NCI-H748 (cell line): ENCODE data around the gene ZNF608.
A peak's percentile ranks its signal among the peaks of the same experiment; 100 is the strongest.

ENCODE experiments used
- DNase-seq: peaks from one replicate; lab custom pipeline; 2025; ENCODE audit not compliant: unreplicated experiment; lab: John Stamatoyannopoulos, UW

The ZNF608 gene

GRCh38 chr5:124738681-124739633 is 7.5 kb downstream of the ZNF608 start:
- peak; percentile 97 for DNase-seq

- no peak for DNase-seq
These were observed 8.8 kb downstream of the ZNF608 start for GRCh38 chr5:124737651-124738050.

GRCh38 chr5:124736805-124737188 is 9.6 kb downstream of the ZNF608 start:
- no peak for DNase-seq

GRCh38 chr5:124736082-124736804 is 10.2 kb downstream of the ZNF608 start:
- no peak for DNase-seq

- DNase-seq, result no peak
These were observed 11.1 kb downstream of the ZNF608 start for GRCh38 chr5:124735169-124735858.

GRCh38 chr5:124734574-124735168 is 11.8 kb downstream of the ZNF608 start:
- no peak for DNase-seq

GRCh38 chr5:124733329-124733650 is 13.1 kb downstream of the ZNF608 start:
- peak; percentile 86 for DNase-seq

- DNase-seq, result peak; percentile 35
These were observed 13.8 kb downstream of the ZNF608 start for GRCh38 chr5:124732428-124733328.

GRCh38 chr5:124730381-124730780 is 16.1 kb downstream of the ZNF608 start:
- no peak for DNase-seq

- DNase-seq, result no peak
These were observed 16.6 kb downstream of the ZNF608 start for GRCh38 chr5:124729720-124730359.

- no peak for DNase-seq
These were observed 17.5 kb downstream of the ZNF608 start for GRCh38 chr5:124728968-124729332.

GRCh38 chr5:124728331-124728967 is 18.0 kb downstream of the ZNF608 start:
- DNase-seq, result no peak

GRCh38 chr5:124726631-124727362 is 19.6 kb downstream of the ZNF608 start:
- DNase-seq, result no peak

GRCh38 chr5:124725622-124726258 is 20.7 kb downstream of the ZNF608 start:
- DNase-seq, result no peak

GRCh38 chr5:124725040-124725434 is 21.4 kb downstream of the ZNF608 start:
- DNase-seq, result no peak

- no peak for DNase-seq
These were observed 21.9 kb downstream of the ZNF608 start for GRCh38 chr5:124724357-124725039.

- DNase-seq, result peak; percentile 50
These were observed 25.2 kb downstream of the ZNF608 start for GRCh38 chr5:124721229-124721735.
